ENCODE data around the gene LBR.

- no peak for TF ChIP-seq EZH2 (IDR thresholded peaks at IDR 0.05)
- no peak for TF ChIP-seq POLR2AphosphoS5 (IDR thresholded peaks at IDR 0.05; ENCODE audit: borderline replicate concordance, low read depth, low read length)
- no peak for TF ChIP-seq FOXP2 (optimal IDR thresholded peaks at IDR 0.05; ENCODE audit: control extremely low read depth, extremely low read length, insufficient read depth)
Measured at GRCh38 chr1:225462429-225462713, 34.5 kb upstream of the LBR start.
